K562 (cell line): ENCODE measurements around the gene LHX5. TPM values are rescaled to one million over a fixed set of nuclear protein-coding genes. Genes with fewer than 3 reads are reported as not detected.

Experiments
- ATAC-seq: fragments of 200-7000 bp; cut with Tn5 transposase; 3 replicates; pipeline ENCODE4 v1.9.1; 2020; ENCODE audit warnings: moderate library complexity
- BruUV-seq: library from RNA; stranded (reverse); fragments of 400-500 nt; replicated peaks from 2 replicates; lab custom pipeline; 2021; lab: Mats Ljungman, UMichigan
- CTCF ChIA-PET: fragments of 300-600 bp; formaldehyde crosslinking; extraction: SDS; loops from one replicate; lab custom pipeline; 2021; ENCODE audit warnings: low intra/inter-chr PET ratio; lab: Yijun Ruan, JAX
- POLR2A ChIA-PET: fragments of 300-600, 350-650 bp; sonication (Branson Sonifier 250); formaldehyde crosslinking; extraction: SDS; loops from one replicate; lab custom pipeline; 2021; ENCODE audit warnings: antibody characterized with exemption, inconsistent platforms; lab: Yijun Ruan, JAX
- DNase-seq, 4 experiments: peaks; one replicate each; pipeline versions ENCODE4 v3.0.0 to v3.0.0-alpha.2; 2011 to 2018; ENCODE audit warnings: low spot score in 3 of 4, mixed read lengths in 3 of 4; ENCODE audit errors: extremely low read depth in 1 of 4
- FAIRE-seq: peaks from 2 replicates; lab custom pipeline; 2011; peaks lifted over from hg19 to GRCh38; lab: Jason Lieb, UNC
- H2AFZ ChIP-seq: 2 replicates; pipeline ENCODE4 v1.6.0; 2011; ENCODE audit warnings: low read depth, low read length, control low read depth, inconsistent platforms
- H3K27ac ChIP-seq: fragments of 200-600 bp; 3 replicates; pipeline ENCODE4 v1.8.0; 2011; ENCODE audit warnings: low read depth, mild to moderate bottlenecking, control low read depth, inconsistent platforms, low read length, moderate library complexity, mixed read lengths; ENCODE audit errors: extremely low read depth
- H3K27me3 ChIP-seq, 2 experiments: fragments of 300-600 bp in 1 of 2; 2 replicates in 1 of 2; 3 replicates in 1 of 2; pipeline versions ENCODE4 v1.6.0 to v1.8.0; 2011; ENCODE audit warnings: inconsistent platforms in 2 of 2, low read length in 2 of 2, mild to moderate bottlenecking in 1 of 2, mixed read lengths in 1 of 2, moderate library complexity in 1 of 2; ENCODE audit not compliant: control insufficient read depth in 2 of 2, insufficient read depth in 2 of 2
- H3K36me3 ChIP-seq: fragments of 300-600 bp; 3 replicates; pipeline ENCODE4 v1.8.0; 2011; ENCODE audit warnings: mild to moderate bottlenecking, low read length, inconsistent platforms; ENCODE audit not compliant: control insufficient read depth, insufficient read depth
- H3K4me1 ChIP-seq, 2 experiments: fragments of 200-600 bp in 1 of 2; replicated peaks in 1 of 2; 2 replicates in 1 of 2; 3 replicates in 1 of 2; pipeline versions ENCODE4 v1.5.1 to v1.8.0; 2011; ENCODE audit warnings: inconsistent platforms in 2 of 2, low read length in 2 of 2, mild to moderate bottlenecking in 1 of 2, mixed read lengths in 1 of 2, moderate library complexity in 1 of 2; ENCODE audit not compliant: control insufficient read depth in 2 of 2, insufficient read depth in 2 of 2
- H3K4me2 ChIP-seq: 2 replicates; pipeline ENCODE4 v1.6.1; 2011; ENCODE audit warnings: low read length, control low read depth, inconsistent platforms, mixed read lengths; ENCODE audit not compliant: insufficient read depth
- H3K4me3 ChIP-seq: fragments of 200-600 bp; sonication (generic), shearing (Covaris generic); 2 replicates; pipeline ENCODE4 v1.5.1; 2016; ENCODE audit warnings: control low read depth, inconsistent platforms
- H3K79me2 ChIP-seq: fragments of 200-600 bp; 3 replicates; pipeline ENCODE4 v1.8.0; 2011; ENCODE audit warnings: low read length, inconsistent platforms; ENCODE audit not compliant: control insufficient read depth, insufficient read depth
- H3K9ac ChIP-seq, 2 experiments: 2 replicates each; pipeline versions ENCODE4 v1.6.0 to v1.6.1; 2011; ENCODE audit warnings: low read depth in 2 of 2, low read length in 2 of 2, control low read depth in 1 of 2, inconsistent platforms in 1 of 2, mild to moderate bottlenecking in 1 of 2, mixed read lengths in 1 of 2; ENCODE audit not compliant: insufficient read depth in 1 of 2
- H3K9me1 ChIP-seq: one replicate; pipeline ENCODE4 v1.6.0; 2011; ENCODE audit warnings: inconsistent platforms, mild to moderate bottlenecking, low read length, moderate library complexity; ENCODE audit not compliant: control insufficient read depth, insufficient read depth
- H3K9me3 ChIP-seq: replicated peaks from 2 replicates; pipeline ENCODE4 v1.5.1; 2011; ENCODE audit warnings: low read depth, low read length, inconsistent platforms; ENCODE audit not compliant: control insufficient read depth, insufficient read depth
- H4K20me1 ChIP-seq: replicated peaks from 2 replicates; pipeline ENCODE4 v1.6.1; 2011; ENCODE audit warnings: low read length, inconsistent platforms, mixed read lengths; ENCODE audit not compliant: control insufficient read depth, insufficient read depth
- BDP1 ChIP-seq: IDR thresholded peaks from 3 replicates; pipeline ENCODE4 v1.6.1; 2011; ENCODE audit not compliant: insufficient read length, insufficient read depth
- ELF4 ChIP-seq: fragments of 450-650 bp; formaldehyde crosslinking; IDR thresholded peaks from 2 replicates; pipeline ENCODE4 v1.4.0; 2022; ENCODE audit warnings: missing genetic modification characterization
- SOX6 ChIP-seq: fragments of 450-650 bp; IDR thresholded peaks from 2 replicates; pipeline ENCODE4 v1.6.1; 2014; ENCODE audit warnings: mild to moderate bottlenecking
- ZNF3 ChIP-seq: fragments of 250-450 bp; sonication (Bioruptor Pico); IDR thresholded peaks from 2 replicates; pipeline ENCODE4 v1.5.0; 2021; ENCODE audit warnings: mild to moderate bottlenecking, moderate library complexity
- WGBS: fragments of 100-300 bp; shearing (Covaris generic); methylation state at CpG from one replicate; pipeline ENCODE4 v1.1.6; 2016; ENCODE audit warnings: low coverage, mixed read lengths; ENCODE audit not compliant: insufficient coverage; ENCODE audit errors: missing lambda C conversion rate; 5-methylcytosine and 5-hydroxymethylcytosine counted together
- in situ Hi-C: fragments of 300-500 bp; cut with MboI; formaldehyde crosslinking; loops from 4 replicates; pipeline ENCODE4 v1.15.0; 2018; ENCODE audit warnings: inconsistent platforms, mixed read lengths
- intact Hi-C: fragments of 100-400 bp; cut with micrococcal nuclease; formaldehyde crosslinking; loops from 2 replicates; pipeline ENCODE4 v1.14.2; 2022
- polyA plus RNA-seq, 8 experiments: library from polyadenylated mRNA; depleted of rRNA in 4 of 8; stranded (reverse) in 5 of 8; unstranded in 3 of 8; fragments of >200 nt; fragmentation: Nextera tagmentation in 2 of 8; fragmentation: Illumina TruSeq in 1 of 8; extraction: Ambion mirVana in 2 of 8; extraction: Trizol in 1 of 8; gene quantifications; 2 replicates each; pipeline versions ENCODE4 v1.2.1 to v1.2.3, GENCODE V29; 2011 to 2014; ENCODE audit warnings: inconsistent platforms in 1 of 8, missing spikeins in 1 of 8
- total RNA-seq, 7 experiments: library from RNA; depleted of rRNA in 6 of 7; stranded (reverse); fragments of >200 nt in 6 of 7; fragmentation: Illumina TruSeq in 2 of 7; extraction: Trizol in 2 of 7; gene quantifications; 2 replicates each; pipeline versions ENCODE4 v1.2.1 to v1.2.3, GENCODE V29; 2011 to 2021; ENCODE audit warnings: low replicate concordance in 1 of 7
- TF ChIP-seq, protein P1 (sequence below): sonication (generic); formaldehyde crosslinking; IDR thresholded peaks from 2 replicates; pipeline ENCODE4 v1.8.0; 2022; ENCODE audit warnings: mild to moderate bottlenecking, missing genetic modification reagents

The LHX5 gene
- total and polyA plus RNA-seq, 9 of the 15 experiments (the other 6 are each of a cell fraction or from before 2014, with no cell fraction given): 0.04 to 0.17 (median 0.05) TPM; not detected in 6

- no peak for TF ChIP-seq SOX6
- TF ChIP-seq, protein P1, sequence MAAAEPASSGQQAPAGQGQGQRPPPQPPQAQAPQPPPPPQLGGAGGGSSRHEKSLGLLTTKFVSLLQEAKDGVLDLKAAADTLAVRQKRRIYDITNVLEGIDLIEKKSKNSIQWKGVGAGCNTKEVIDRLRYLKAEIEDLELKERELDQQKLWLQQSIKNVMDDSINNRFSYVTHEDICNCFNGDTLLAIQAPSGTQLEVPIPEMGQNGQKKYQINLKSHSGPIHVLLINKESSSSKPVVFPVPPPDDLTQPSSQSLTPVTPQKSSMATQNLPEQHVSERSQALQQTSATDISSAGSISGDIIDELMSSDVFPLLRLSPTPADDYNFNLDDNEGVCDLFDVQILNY (CRISPR knock-in tag): no peak
- Histone ChIP-seq H2AFZ (no peak overlapping the region), H3K27ac (no peak overlapping the region), H3K9me1 (no peaks in the 10 kb centered on the region), H4K20me1 (peaks cover 4% of the 10 kb centered on the region; the same call in 1 of the 2 replicates), H3K9me3 (no peaks in the 10 kb centered on the region), H3K4me3 (no peak overlapping the region), H3K4me2 (no peak overlapping the region), H3K79me2 (no peaks in the 10 kb centered on the region), H3K27me3 (peaks cover 44 to 62% of the 10 kb centered on the region in 2 experiments; a peak in 4 of 5 replicates), H3K4me1 (peaks cover 0 to 8% of the 10 kb centered on the region in 2 experiments; a peak in 2 of 5 replicates), H3K9ac (no peak overlapping the region), H3K36me3 (no peaks in the 10 kb centered on the region)
- CTCF ChIA-PET: no interaction called here
- FAIRE-seq (no peak), DNase-seq (no peak), ATAC-seq (no peak)
- POLR2A ChIA-PET: no interaction called here
- intact Hi-C loops (no loop called here), in situ Hi-C loops (no loop called here)
- 0% methylated on average over 3 of the region's 3 CpGs for WGBS
- no TSS peak for BruUV-seq
Measured at GRCh38 chr12:113477842-113478215, 6.2 kb upstream of the LHX5 start.

DNA sequence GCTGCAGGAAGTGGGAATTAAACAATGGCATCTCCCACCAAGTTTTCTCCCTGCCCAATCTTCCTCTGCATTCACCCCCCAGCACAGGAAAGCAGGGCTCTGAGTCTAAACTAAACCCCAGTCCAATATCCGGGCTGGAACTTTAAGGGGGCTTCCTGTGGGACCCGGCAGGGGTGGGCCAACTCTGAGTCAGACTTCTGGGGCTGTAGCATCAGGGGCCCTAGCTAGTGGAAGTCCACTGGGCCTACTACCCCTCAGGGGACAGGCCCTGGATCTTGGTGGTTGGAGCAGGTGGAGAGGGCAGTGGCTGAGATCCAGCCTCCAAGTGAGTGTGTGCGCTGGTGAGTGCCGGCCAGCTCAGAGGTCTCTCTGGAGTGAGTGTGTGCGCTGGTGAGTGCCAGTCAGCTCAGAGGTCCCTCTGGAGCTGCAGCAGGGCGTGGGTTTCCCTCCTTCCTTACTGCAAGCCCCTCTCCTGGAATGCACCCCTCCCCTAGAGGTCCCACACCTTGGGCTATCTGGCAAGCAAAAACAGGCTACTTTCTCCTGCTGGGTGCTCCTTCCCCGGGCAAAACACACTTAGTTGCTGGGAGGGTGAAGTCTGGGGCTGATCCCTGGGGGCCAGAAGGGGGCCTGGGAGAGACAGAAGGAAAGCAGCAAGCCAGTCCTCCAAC, 5.6 kb upstream of the LHX5 start:
- peaks cover 48 to 67% of the 10 kb centered on the region in 2 experiments for H3K27me3 ChIP-seq
- CTCF ChIA-PET: no interaction called here

More for the DNA sequence above, 5.6 kb upstream of the LHX5 start:
- in situ Hi-C loops: no loop called here
- 0% methylated on average over 6 of the region's 7 CpGs for WGBS
- no peaks in the 10 kb centered on the region for H3K79me2 ChIP-seq
- no TSS peak for BruUV-seq
- H4K20me1 ChIP-seq: peaks cover 4% of the 10 kb centered on the region; the same call in 1 of the 2 replicates
- H3K4me1 ChIP-seq: peaks cover 0 to 8% of the 10 kb centered on the region in 2 experiments; a peak in 2 of 5 replicates
- no peak overlapping the region for H3K4me3 ChIP-seq
- no peak overlapping the region for H3K4me2 ChIP-seq
- FAIRE-seq (no peak), ATAC-seq (no peak), DNase-seq (no peak)
- no peak overlapping the region for H3K27ac ChIP-seq
- H2AFZ ChIP-seq: no peak overlapping the region
- H3K36me3 ChIP-seq: no peaks in the 10 kb centered on the region
- H3K9me3 ChIP-seq: no peaks in the 10 kb centered on the region
- intact Hi-C loops: no loop called here
- no peak for TF ChIP-seq BDP1
- TF ChIP-seq ELF4: no peak
- no peak for TF ChIP-seq ZNF3 (CRISPR knock-in tag)
- no peak overlapping the region for H3K9ac ChIP-seq
- POLR2A ChIA-PET: no interaction called here
- no peaks in the 10 kb centered on the region for H3K9me1 ChIP-seq
